Neural cell (in vitro differentiated cells): ENCODE measurements around the gene PARP16. TPM values are rescaled to one million over a fixed set of nuclear protein-coding genes. Genes with fewer than 3 reads are reported as not detected.

ENCODE experiments used
- H2AFZ ChIP-seq: fragments of 200-600, 300-800 bp; sonication (generic), shearing (Covaris generic); 2 replicates; pipeline ENCODE4 v1.6.0; 2014; ENCODE audit warnings: low read depth, mild to moderate bottlenecking, antibody characterized with exemption, low read length, moderate library complexity
- H3F3A ChIP-seq: fragments of 200-600 bp; shearing (Covaris generic); 2 replicates; pipeline ENCODE4 v1.6.1; 2016; ENCODE audit warnings: mild to moderate bottlenecking, moderate library complexity, mixed read lengths, antibody characterized with exemption, low read length; ENCODE audit not compliant: insufficient read depth, poor library complexity, severe bottlenecking
- H3K27ac ChIP-seq: fragments of 200-600, 300-800 bp; sonication (generic), shearing (Covaris generic); 2 replicates; pipeline ENCODE4 v1.5.1; 2014; ENCODE audit warnings: mild to moderate bottlenecking, low read length, moderate library complexity
- H3K27me3 ChIP-seq: fragments of 300-800, 200-600 bp; sonication (generic), shearing (Covaris generic); 2 replicates; pipeline ENCODE4 v1.6.0; 2014; ENCODE audit warnings: mild to moderate bottlenecking, low read depth, low read length, moderate library complexity; ENCODE audit not compliant: insufficient read depth
- H3K36me3 ChIP-seq: fragments of 300-800, 200-600 bp; sonication (generic), shearing (Covaris generic); 2 replicates; pipeline ENCODE4 v1.5.1; 2014; ENCODE audit warnings: mild to moderate bottlenecking, antibody characterized with exemption, low read length, moderate library complexity; ENCODE audit not compliant: insufficient read depth
- H3K4me2 ChIP-seq: fragments of 300-800, 200-600 bp; sonication (generic), shearing (Covaris generic); 2 replicates; pipeline ENCODE4 v1.6.0; 2014; ENCODE audit warnings: mild to moderate bottlenecking, low read length
- H3K4me3 ChIP-seq: fragments of 300-800, 200-600 bp; sonication (generic), shearing (Covaris generic); 2 replicates; pipeline ENCODE4 v1.5.1; 2014; ENCODE audit warnings: mild to moderate bottlenecking, low read length, moderate library complexity
- H3K79me2 ChIP-seq: fragments of 200-600 bp; shearing (Covaris generic); replicated peaks from 2 replicates; pipeline ENCODE4 v1.6.0; 2014; ENCODE audit warnings: mild to moderate bottlenecking, low read length, moderate library complexity; ENCODE audit not compliant: insufficient read depth
- H3K9ac ChIP-seq: fragments of 300-800, 200-600 bp; sonication (generic), shearing (Covaris generic); 2 replicates; pipeline ENCODE4 v1.6.1; 2016; ENCODE audit warnings: mild to moderate bottlenecking, low read length, mixed read lengths
- H3K9me2 ChIP-seq: fragments of 200-600 bp; shearing (Covaris generic); 2 replicates; pipeline ENCODE4 v1.6.1; 2016; ENCODE audit warnings: mild to moderate bottlenecking, low read length, mixed read lengths; ENCODE audit not compliant: insufficient read depth
- H3K9me3 ChIP-seq: fragments of 200-600, 300-800 bp; sonication (generic), shearing (Covaris generic); 2 replicates; pipeline ENCODE4 v1.6.1; 2016; ENCODE audit warnings: mild to moderate bottlenecking, mixed run types, low read length, moderate library complexity, mixed read lengths
- H4K20me1 ChIP-seq: fragments of 200-600 bp; shearing (Covaris generic); 2 replicates; pipeline ENCODE4 v1.6.1; 2016; ENCODE audit warnings: mild to moderate bottlenecking, mixed run types; ENCODE audit not compliant: insufficient read depth
- EP300 ChIP-seq: fragments of 450-650 bp; conservative IDR thresholded peaks from 2 replicates; pipeline ENCODE4 v1.6.1; 2014; ENCODE audit warnings: antibody characterized with exemption, mild to moderate bottlenecking, moderate library complexity; ENCODE audit not compliant: poor library complexity, severe bottlenecking
- EZH2 ChIP-seq: fragments of 200-600, 300-800 bp; shearing (Covaris generic), sonication (generic); IDR thresholded peaks from 2 replicates; pipeline ENCODE4 v1.6.1; 2014; ENCODE audit warnings: antibody characterized with exemption, low read length, borderline replicate concordance, mild to moderate bottlenecking; ENCODE audit not compliant: insufficient read depth, poor library complexity, severe bottlenecking
- MXI1 ChIP-seq: fragments of 450-650 bp; conservative IDR thresholded peaks from 2 replicates; pipeline ENCODE4 v1.6.1; 2014; ENCODE audit warnings: antibody characterized with exemption, mild to moderate bottlenecking; ENCODE audit not compliant: poor library complexity, severe bottlenecking
- POLR2AphosphoS5 ChIP-seq: IDR thresholded peaks from 2 replicates; pipeline ENCODE4 v1.6.1; 2012
- RAD21 ChIP-seq: fragments of 450-650 bp; conservative IDR thresholded peaks from 2 replicates; pipeline ENCODE4 v1.6.1; 2014; ENCODE audit warnings: antibody characterized with exemption, mild to moderate bottlenecking, moderate library complexity
- REST ChIP-seq: IDR thresholded peaks from 2 replicates; pipeline ENCODE4 v1.6.1; 2012; ENCODE audit warnings: borderline replicate concordance
- SMC3 ChIP-seq: fragments of 450-650 bp; conservative IDR thresholded peaks from 2 replicates; pipeline ENCODE4 v1.6.1; 2014; ENCODE audit warnings: antibody characterized with exemption, mild to moderate bottlenecking, moderate library complexity; ENCODE audit not compliant: poor library complexity
- TAF1 ChIP-seq: IDR thresholded peaks from 2 replicates; pipeline ENCODE4 v1.6.1; 2012; ENCODE audit warnings: low read depth
- polyA plus RNA-seq: library from polyadenylated mRNA; depleted of rRNA; stranded (reverse); fragments of >200 nt; gene quantifications from 2 replicates; pipeline ENCODE4 v1.2.3, GENCODE V29; 2014
- TF ChIP-seq, protein P1 (sequence below): fragments of 450-650 bp; IDR thresholded peaks from 2 replicates; pipeline ENCODE4 v1.5.1; 2014; ENCODE audit warnings: antibody characterized with exemption, mild to moderate bottlenecking, moderate library complexity; ENCODE audit not compliant: poor library complexity, severe bottlenecking

PARP16 gene
- polyA plus RNA-seq, 1 donor from 2014 or later: 17.0 TPM

DNA sequence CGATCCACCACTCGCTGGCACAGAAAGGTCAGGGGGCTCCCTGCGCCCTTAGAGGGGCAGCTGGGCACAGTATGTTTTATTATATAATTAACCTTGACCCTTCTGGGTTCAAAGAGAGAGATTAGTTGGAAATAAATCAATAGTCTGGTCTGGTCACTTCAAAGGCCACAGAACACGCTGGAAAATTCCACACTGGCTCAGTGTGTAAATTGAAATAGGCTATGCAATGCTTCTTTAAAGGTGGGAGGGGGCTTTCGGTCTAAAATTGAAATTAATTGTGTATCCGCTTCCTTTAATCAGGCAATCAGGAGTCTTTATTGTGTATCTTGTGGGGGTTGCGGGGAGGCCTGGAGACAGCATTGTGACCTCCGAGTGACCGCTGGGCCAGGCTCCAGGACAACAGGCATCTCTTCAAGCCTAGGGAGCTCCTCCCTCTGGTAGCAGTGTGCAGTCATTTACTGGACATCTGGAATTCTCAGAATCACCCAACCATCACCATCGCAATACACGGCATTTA is 25.8 kb upstream of the PARP16 start:
- no peaks in the 10 kb centered on the region for H3K79me2 ChIP-seq
- no peak overlapping the region for H3K9ac ChIP-seq
- H3K4me3 ChIP-seq: no peak overlapping the region
- no peaks in the 10 kb centered on the region for H3K27me3 ChIP-seq
- H4K20me1 ChIP-seq: no peaks in the 10 kb centered on the region
- no peak overlapping the region for H3K4me2 ChIP-seq
- TF ChIP-seq EP300: no peak
- TF ChIP-seq MXI1: no peak
- TF ChIP-seq TAF1: no peak
- TF ChIP-seq REST: no peak
- no peak for TF ChIP-seq EZH2
- no peak for TF ChIP-seq POLR2AphosphoS5
- TF ChIP-seq SMC3: no peak
- TF ChIP-seq RAD21: no peak
- TF ChIP-seq, protein P1, sequence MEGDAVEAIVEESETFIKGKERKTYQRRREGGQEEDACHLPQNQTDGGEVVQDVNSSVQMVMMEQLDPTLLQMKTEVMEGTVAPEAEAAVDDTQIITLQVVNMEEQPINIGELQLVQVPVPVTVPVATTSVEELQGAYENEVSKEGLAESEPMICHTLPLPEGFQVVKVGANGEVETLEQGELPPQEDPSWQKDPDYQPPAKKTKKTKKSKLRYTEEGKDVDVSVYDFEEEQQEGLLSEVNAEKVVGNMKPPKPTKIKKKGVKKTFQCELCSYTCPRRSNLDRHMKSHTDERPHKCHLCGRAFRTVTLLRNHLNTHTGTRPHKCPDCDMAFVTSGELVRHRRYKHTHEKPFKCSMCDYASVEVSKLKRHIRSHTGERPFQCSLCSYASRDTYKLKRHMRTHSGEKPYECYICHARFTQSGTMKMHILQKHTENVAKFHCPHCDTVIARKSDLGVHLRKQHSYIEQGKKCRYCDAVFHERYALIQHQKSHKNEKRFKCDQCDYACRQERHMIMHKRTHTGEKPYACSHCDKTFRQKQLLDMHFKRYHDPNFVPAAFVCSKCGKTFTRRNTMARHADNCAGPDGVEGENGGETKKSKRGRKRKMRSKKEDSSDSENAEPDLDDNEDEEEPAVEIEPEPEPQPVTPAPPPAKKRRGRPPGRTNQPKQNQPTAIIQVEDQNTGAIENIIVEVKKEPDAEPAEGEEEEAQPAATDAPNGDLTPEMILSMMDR: no peak
- no peaks in the 10 kb centered on the region for H3F3A ChIP-seq
- H3K36me3 ChIP-seq: no peaks in the 10 kb centered on the region
- H3K9me2 ChIP-seq: no peaks in the 10 kb centered on the region
- H2AFZ ChIP-seq: no peak overlapping the region
- H3K27ac ChIP-seq: no peak overlapping the region
- no peaks in the 10 kb centered on the region for H3K9me3 ChIP-seq

DNA sequence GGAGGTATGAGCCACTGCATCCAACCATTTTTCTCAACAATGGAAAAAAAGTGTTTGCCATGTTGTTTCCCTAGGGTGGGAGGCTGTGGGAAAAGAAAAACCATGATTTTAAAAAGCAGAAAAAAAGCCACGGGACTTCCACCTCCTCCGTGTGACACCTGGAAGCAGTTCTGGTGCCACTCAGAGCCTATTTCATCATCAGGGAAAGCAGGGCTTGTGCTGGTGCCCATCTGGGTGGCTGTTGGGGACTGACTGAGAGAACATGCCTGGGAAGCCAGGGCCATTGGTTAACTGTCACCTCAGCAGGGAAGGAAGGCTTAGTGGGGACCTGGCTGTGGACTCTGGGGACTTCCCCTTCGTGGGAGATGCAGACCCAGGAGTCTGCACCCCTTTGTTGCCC is 25.1 kb upstream of the PARP16 start:
- Histone ChIP-seq H3K9me2 (no peaks in the 10 kb centered on the region), H3K9me3 (no peaks in the 10 kb centered on the region), H3K9ac (no peak overlapping the region), H3K36me3 (no peaks in the 10 kb centered on the region), H3K27ac (no peak overlapping the region), H2AFZ (no peak overlapping the region), H3K4me2 (no peak overlapping the region), H3K4me3 (no peak overlapping the region), H3K27me3 (no peaks in the 10 kb centered on the region), H4K20me1 (no peaks in the 10 kb centered on the region), H3K79me2 (no peaks in the 10 kb centered on the region), H3F3A (no peaks in the 10 kb centered on the region)
- TF ChIP-seq TAF1 (no peak), RAD21 (no peak), MXI1 (no peak), POLR2AphosphoS5 (no peak), EP300 (no peak), REST (no peak), EZH2 (no peak), SMC3 (no peak)
- TF ChIP-seq, protein P1: no peak
